AG20443 (cell line): ENCODE data around the gene ARHGEF25.
"Not testable (repeated sequence)": the region's sequence is repeated elsewhere in the genome, so short reads cannot be mapped to it uniquely, and the experiment has no call there.

Source experiments
- DNase-seq: peaks from one replicate; pipeline ENCODE4 v3.0.0; 2012; ENCODE audit warnings: low spot score, mixed read lengths

The ARHGEF25 gene

DNA sequence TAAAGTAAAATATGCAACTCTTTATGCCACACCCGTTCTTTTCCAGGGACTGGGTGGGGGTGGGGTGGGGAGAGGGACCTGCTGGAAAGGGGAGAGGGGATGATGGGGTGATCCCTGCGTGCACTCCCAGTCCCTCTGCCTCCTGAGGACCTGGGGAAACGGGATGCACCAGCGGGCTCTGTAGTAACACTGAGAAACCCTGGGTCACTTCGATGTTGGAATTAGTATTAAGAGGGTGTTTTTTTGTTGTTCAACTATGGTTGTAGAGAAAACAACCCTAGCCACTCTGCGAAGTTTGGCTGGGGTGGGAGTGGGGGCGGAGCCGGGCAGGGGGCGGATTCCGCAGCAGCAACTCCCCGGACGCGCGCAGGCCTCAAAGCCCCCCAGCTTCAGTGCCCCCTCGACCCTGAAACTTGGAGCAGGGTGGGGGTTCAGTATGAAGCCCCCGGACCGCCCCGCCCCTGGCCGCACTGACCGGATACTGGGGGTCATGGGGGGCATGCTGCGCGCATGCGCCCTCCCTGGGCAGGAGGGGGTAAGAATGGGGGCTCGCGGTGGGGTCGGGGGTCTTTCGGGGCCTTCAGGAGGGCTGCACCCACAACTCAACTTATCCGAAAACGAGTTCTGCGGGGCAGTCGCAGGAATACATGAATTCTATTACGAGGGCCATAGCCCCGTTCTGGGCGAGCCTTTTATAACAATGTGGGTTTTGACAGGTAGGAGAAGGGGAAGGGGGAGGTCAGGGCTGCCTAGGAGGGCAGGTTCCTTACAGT lies 1.3 kb upstream of the ARHGEF25 start:
- DNase-seq = no peak

DNA sequence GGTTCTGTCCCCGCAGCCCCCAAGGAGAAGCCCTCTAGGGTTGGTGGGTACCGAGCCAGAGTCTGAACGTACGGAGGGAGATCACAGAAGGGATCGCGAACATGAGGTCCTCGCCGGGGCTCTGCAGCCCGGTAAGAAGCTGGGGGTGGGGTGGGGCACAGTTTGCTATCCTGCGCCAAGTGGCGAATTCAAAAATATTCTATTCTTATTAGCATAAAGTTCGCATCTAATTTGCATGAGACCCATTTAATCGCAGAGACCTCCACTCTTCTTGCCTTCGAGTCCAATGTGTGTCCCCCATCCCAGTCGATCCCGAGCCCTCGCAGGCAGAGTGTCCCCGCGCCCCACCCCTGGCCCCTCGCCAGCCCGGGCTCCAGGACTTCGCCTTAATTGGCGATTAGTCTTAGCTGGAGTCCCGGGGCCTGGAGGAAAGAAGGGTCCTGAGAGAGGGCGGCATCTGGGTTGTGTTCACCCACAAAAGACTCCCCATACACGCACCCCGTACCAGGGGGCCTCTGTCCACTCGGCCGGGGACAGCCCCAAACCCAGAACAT lies 604 bp upstream of the ARHGEF25 start:
- DNase-seq = peak; percentile 35

DNA sequence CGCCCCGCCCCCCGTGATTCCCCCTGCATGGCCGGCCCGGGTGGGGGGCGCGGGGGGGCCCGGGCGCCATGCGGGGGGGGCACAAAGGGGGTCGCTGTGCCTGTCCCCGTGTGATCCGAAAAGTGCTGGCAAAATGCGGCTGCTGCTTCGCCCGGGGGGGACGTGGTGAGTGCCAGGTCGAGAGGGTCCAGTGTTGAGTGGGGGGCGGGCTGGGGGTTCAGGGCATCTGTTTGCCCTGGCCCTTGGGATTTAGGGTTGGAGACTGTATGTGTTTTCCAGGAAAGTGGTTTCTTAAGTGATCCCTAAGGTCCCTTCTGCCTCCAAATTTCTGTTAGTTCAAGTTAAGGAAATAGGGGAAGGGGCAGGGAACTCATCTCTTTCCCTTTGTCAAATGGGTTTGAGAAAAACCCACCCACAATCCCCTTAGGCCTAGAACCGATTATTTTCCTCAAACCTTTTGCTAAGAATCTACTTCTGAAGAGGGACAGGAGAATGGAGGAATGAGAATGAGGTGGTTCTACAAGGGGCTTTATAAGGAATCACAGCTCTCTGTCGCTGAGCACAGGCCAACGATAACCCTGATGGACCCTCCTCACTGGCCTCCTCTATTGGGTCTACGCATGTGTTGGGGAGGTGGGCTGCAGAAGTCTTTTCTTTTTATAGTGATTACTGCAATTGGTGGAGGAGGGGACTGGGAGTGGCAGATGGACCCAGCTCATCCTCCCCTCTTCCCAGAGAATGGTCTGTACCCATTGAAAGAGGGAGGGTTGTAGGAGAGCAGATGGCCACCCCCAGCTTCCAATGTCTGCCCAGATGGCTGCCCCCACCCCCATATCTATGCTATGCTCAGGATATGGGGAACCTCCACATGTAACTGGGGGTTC lies 834 bp downstream of the ARHGEF25 start:
- no peak for DNase-seq

DNA sequence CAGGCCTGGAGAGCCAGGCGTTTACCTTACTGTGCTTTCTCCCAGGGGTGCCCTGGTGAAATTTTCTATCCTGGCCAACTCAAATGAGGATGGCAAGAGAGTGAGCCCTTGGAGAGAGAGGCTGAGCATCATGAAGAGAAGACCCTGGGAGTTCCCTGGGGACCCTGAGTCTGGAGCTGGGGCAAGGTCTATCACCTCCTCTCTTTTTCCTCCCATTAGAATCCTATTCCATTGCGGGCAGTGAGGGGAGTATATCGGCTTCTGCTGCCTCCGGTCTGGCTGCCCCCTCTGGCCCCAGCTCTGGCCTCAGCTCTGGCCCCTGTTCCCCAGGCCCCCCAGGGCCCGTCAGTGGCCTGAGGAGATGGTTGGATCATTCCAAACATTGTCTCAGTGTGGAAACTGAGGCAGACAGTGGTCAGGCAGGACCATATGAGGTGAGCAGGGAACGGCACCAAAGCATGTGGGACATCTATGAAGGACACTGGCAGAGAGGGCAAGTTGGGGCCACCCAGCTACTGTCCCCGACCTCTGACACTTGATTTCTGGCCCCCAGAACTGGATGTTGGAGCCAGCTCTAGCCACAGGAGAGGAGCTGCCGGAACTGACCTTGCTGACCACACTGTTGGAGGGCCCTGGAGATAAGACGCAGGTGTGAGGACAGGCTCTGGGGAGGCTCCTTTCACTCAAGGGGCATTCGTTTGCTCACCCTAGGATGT lies 1.6 kb downstream of the ARHGEF25 start:
- DNase-seq = no peak

DNA sequence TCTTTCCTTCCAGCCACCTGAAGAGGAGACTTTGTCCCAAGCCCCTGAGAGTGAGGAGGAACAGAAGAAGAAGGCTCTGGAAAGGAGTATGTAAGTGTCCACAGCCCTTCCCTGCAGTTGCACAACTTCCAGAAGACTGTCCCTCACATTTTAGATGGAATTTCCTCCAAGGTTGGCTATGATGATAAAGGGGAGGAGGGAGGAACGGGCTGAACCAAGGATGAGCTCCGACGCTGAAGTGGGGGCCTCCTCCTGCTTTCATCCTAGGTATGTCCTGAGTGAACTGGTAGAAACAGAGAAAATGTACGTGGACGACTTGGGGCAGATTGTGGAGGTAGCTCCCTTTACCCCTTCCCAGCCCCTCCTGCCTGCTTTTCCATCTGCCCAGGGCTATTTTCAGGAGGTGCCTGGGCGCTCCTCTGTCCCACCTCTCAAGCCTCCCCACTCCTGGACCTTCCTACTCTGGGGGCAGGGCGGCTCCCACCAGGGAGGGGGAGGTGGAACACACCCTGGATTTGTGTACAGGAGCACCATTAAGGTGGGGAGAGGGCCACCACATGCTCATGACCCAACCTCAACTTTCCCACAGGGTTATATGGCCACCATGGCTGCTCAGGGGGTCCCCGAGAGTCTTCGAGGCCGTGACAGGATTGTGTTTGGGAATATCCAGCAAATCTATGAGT lies 2.3 kb downstream of the ARHGEF25 start:
- DNase-seq = no peak

DNA sequence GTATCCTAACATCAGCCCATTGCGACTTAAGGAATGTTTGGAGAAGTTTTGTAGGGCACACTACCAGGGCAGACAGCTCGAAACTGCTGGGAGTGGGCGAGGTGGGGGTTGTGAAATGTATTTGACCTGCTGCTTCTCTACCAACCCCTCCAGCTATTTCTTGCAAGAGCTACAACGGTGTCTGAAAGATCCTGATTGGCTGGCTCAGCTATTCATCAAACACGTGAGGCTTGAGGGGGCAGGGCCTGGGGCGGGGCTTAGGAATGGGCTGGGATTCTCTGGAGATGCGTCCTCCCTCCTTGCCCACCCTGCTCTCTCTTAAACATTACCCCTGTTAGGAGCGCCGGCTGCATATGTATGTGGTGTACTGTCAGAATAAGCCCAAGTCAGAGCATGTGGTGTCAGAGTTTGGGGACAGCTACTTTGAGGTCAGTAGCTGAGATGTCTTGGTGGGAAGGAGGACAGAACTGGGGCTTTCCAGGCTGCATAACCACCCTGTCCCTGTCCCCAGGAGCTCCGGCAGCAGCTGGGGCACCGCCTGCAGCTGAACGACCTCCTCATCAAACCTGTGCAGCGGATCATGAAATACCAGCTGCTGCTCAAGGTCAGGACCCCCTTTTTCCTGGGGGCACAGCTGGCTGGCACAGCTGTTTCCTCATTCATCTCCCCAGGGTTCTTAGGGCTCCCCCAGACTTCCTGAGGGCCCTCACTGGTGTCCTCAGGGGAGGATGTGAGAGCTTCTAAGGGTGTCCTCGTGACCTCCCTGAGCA lies 3.1 kb downstream of the ARHGEF25 start:
- peak; percentile 62 for DNase-seq

DNA sequence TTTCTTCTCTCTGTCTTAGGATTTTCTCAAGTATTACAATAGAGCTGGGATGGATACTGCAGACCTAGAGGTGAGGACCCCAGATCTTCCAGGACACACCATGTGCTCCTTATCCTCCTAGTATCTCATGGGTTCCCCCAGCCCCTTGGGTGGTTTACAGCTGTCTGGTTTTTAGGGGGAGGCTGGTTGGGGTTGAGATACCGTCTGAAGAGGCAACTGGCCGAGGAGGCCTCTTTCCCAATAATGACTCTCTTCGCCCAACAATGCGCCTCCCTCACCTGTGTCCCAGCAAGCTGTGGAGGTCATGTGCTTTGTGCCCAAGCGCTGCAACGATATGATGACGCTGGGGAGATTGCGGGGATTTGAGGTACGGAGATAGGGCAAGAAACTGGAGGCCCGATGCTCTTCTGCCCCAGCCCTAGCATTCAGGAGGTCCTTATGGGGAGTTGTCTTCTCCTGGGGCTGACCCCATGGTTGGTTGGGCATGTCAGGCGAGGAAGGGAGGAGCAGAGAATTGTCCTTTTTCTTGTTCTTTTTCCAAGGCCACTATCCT lies 3.8 kb downstream of the ARHGEF25 start:
- no peak for DNase-seq

DNA sequence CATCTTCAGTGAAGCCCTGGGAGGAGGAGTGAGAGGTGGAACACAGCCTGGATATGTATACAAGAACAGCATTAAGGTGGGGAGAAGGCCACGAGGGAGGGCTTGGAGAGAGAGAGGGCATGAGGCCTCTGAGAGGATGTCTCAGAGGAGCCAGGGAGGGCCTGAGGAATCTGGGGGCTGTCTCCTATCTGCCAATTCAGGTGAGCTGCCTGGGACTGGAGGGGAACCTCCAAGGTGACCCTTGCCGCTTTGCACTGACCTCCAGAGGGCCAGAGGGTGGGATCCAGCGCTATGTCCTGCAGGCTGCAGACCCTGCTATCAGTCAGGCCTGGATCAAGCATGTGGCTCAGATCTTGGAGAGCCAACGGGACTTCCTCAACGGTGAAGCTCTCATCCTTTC lies 4.4 kb downstream of the ARHGEF25 start:
- no peak for DNase-seq

DNA sequence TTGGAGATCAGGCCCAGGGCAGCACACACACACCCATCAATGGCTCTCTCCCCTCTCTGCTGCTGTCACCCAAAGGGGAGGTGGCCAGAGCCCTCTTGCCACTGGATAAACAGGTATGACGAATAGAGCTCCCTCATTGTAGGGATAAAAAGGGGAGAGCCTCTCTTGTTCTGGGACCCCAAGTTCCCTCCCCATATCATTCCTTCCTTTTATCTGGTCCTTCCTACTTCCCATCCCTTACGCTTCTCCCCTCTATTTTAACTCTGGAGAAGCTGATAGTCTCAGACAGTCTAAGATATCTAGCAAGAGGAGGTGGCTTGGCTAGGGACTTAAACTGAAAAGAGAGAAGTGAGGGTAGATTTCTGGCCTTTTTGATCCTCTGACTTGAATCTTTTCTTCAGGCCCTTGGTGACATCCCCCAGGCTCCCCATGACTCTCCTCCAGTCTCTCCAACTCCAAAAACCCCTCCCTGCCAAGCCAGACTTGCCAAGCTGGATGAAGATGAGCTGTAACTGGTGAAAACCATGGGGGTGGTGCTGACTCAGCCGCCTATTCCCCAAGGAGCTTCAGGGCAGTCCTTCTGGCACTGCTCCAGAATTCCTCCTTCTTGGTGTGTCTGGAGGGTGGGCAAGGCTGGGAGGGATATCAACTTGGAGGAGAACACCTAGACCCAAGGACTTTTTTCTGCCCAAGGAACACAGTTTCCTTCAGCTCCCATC lies 5.3 kb downstream of the ARHGEF25 start:
- DNase-seq = peak; percentile 42

DNA sequence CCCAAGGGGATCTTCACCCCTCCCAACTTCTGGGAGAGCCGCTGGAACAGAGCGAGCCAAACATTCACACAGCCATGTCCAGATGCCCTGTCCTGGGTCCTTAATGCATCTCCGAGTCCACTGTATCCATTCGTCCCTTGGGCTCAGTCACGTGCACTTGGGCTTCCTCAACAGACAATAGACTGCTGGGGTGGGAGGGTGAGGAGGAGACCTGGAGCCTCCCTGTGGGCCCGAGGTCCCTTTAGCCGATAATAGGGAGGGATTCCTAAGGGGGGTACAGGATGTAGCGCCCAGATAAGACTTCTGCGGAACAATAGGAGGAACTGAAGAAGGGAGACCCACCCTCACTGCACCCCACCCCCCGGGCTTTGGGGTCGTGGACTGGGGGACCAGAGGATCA lies 6.7 kb downstream of the ARHGEF25 start:
- DNase-seq = no peak

DNA sequence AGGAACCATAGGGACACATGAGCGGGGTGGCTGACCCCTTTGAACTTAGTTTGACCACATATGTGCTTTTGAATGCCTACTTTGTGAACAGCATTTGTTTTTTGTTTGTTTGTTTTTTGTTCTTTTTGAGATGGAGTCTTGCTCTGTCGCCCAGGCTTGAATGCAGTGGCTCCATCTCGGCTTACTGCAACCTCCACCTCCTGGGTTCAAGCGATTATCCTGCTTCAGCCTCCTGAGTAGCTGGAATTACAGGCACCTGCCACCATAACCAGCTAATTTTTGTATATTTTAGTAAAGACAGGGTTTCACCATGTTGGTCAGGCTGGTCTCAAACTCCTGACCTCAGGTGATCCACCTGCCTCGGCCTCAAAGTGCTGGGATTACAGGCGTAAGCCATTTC lies 7.2 kb downstream of the ARHGEF25 start:
- not testable (repeated sequence) for DNase-seq

DNA sequence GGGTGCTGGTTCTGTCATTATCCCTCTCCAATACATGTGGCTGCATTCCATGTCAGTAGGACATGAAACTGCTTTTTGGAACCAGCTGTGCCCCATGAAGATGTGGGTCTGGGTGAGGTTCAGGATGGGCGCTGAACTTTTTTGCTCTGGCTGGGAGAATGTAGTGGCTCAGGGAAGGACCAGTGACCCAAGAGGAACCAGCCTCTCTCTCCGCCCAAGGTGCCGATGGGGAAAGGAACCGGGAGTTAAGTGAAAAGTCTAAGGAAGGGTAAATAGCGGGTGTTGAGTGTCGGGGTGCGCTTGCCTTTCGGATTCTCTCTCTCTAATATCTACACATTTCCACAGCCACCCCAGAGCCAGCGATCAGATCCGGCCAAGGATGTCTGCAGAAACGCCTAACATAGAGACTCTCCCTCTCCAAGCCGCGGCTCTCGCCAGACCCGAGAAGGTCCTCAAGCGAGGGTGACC lies 7.8 kb downstream of the ARHGEF25 start:
- DNase-seq = no peak

DNA sequence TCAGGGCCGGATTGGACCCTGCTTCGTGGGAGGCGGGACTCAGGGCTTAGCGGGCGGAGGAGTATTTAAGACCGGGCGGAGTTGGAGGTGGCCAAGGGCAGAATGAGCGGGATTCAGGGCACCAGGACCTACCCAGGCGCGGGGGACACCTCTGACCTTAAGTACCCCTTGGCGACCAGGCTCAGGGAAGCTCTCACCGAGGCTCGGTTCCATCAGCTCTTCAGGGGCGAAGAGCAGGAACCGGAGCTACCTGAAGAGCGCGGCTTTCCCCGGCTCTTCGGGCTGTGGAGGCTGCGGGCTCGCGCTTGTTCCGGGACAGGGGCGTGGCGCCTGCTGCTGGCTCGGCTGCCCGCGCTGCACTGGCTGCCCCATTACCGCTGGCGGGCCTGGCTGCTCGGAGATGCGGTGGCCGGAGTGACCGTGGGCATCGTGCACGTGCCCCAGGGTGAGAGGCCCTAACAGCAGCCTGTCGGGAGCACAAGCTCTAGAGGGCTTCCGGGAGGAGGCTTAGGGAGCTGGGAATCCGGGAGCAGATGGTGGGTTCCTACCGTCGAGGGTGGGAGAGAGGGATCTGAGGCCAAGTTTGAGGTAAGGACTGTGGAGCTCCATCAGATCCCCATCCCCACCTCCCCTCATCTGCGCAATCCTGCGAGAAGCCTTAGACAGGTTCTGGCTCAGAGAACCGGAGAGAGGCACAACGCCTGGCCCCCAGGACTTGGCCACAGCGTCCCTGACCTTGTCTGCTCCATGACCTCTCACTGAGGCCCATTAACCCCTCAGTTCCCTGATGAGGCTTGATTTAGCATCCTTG lies 8.4 kb downstream of the ARHGEF25 start:
- DNase-seq = no peak

DNA sequence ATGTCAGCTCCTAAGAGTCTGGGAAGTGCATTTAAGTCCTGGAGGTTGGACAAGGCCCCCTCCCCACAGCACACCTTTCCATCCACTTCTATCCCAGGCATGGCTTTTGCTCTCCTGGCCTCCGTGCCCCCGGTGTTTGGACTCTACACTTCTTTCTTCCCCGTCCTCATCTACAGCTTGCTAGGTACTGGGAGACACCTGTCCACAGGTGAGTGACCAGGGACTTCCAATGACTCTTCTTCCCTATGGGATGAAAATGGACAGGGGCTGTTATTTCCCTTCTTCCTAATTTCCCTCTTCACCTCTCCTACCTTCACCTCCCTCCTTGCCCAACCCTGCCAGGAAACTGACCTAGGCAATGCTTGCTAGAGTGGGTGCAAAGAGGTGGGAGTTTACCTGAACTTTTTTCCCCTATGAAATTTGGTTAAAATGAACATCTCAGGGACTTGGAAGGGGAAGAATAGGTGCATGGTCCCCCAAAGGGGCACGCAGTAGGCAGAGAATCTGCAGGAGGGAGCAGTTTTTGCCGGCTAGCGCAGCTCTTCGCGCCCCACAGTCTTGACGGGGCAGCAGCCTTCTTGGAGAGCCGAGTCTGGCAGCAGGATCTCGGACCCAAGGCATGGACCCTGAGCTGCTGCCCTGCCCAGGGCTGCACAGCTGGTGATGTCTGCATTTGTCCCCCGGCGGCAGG lies 9.2 kb downstream of the ARHGEF25 start:
- no peak for DNase-seq

DNA sequence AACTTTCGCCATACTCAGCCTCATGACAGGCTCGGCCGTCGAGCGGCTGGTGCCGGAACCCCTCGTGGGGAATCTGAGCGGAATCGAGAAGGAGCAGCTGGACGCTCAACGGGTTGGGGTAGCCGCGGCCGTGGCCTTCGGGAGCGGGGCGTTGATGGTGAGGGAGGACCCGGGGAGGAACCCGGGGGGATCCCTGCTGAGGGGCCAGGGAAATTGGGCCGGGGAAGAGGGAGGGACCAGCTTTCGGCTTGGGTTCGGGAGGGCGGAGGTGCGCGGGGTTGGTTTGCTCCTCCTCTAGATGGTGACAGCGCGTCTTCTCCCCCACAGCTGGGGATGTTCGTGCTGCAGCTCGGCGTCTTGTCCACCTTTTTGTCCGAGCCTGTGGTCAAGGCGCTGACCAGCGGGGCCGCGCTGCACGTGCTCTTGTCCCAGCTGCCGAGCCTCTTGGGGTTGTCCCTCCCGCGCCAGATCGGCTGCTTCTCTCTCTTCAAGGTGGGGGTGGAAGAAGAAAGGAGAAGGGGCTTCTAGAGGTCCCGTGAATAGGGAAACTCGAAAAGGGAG lies 9.8 kb downstream of the ARHGEF25 start:
- peak; percentile 52 for DNase-seq

DNA sequence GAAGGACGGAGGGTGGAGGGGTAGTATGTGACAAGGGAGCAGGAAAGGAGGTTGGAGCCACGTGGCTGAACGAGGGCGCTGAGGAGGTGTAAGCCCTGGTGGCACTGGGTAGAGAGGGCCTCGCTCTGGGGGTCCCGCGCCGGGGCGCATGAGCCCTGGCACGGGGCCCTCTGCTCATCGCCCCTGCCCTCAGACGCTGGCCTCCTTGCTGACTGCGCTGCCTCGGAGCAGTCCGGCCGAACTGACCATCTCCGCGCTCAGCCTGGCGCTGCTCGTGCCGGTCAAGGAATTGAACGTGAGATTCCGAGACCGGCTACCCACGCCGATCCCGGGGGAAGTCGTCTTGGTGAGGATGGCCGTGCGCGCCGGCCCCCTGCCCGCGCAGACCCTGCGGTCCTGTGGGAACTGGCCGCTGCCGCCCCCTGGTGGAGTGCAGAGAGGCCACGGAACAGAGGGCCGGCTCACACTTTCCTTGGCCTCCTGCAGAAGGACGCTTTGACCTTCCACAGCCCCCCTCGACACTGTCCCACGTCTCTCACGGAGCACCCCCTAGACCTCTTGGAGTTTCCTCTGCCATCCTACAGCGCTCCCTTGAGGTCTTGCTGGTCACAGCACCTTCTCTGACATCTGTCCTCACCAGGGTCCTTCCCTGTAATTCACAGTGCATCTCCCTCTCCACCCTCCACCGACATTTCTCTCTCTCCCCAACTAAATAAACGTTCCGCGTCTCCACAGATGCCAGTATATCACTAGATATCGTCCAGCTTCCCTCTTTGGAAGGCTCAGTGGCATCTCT lies 10.5 kb downstream of the ARHGEF25 start:
- DNase-seq = peak; percentile 85
